Astrocyte (in vitro differentiated cells and primary cell): ENCODE measurements around the gene DCLK1. TPM values are rescaled to one million over a fixed set of nuclear protein-coding genes. Genes with fewer than 3 reads are reported as not detected.

ENCODE experiments used
- DNase-seq: peaks from one replicate; pipeline ENCODE4 v3.0.0-alpha.2; 2010; ENCODE audit warnings: low read depth
- FAIRE-seq: peaks from 2 replicates; lab custom pipeline; 2011; peaks lifted over from hg19 to GRCh38; lab: Jason Lieb, UNC
- H2AFZ ChIP-seq: 2 replicates; pipeline ENCODE4 v1.6.0; 2012; ENCODE audit warnings: low read depth, low read length, inconsistent platforms
- H3K27ac ChIP-seq: 2 replicates; pipeline ENCODE4 v1.5.1; 2011; ENCODE audit warnings: low read depth, low read length, inconsistent platforms
- H3K27me3 ChIP-seq: 2 replicates; pipeline ENCODE4 v1.6.0; 2011; ENCODE audit warnings: low read length, inconsistent platforms; ENCODE audit not compliant: insufficient read depth
- H3K36me3 ChIP-seq: 2 replicates; pipeline ENCODE4 v1.5.1; 2011; ENCODE audit warnings: low read length, inconsistent platforms; ENCODE audit not compliant: insufficient read depth
- H3K4me1 ChIP-seq: 2 replicates; pipeline ENCODE4 v1.5.1; 2011; ENCODE audit warnings: low read length, inconsistent platforms; ENCODE audit not compliant: insufficient read depth
- H3K4me2 ChIP-seq: 2 replicates; pipeline ENCODE4 v1.6.0; 2012; ENCODE audit warnings: low read length, inconsistent platforms
- H3K4me3 ChIP-seq: 2 replicates; pipeline ENCODE4 v1.5.1; 2011; ENCODE audit warnings: low read depth, mild to moderate bottlenecking, low read length, inconsistent platforms; ENCODE audit not compliant: insufficient read depth
- H3K79me2 ChIP-seq: 2 replicates; pipeline ENCODE4 v1.6.0; 2012; ENCODE audit warnings: mild to moderate bottlenecking, low read length, inconsistent platforms; ENCODE audit not compliant: insufficient read depth
- H3K9ac ChIP-seq: 2 replicates; pipeline ENCODE4 v1.6.0; 2012; ENCODE audit warnings: mild to moderate bottlenecking, low read length, inconsistent platforms
- H3K9me3 ChIP-seq: 2 replicates; pipeline ENCODE4 v1.5.1; 2012; ENCODE audit warnings: low read depth, mild to moderate bottlenecking, low read length, inconsistent platforms; ENCODE audit not compliant: insufficient read depth
- H4K20me1 ChIP-seq: 2 replicates; pipeline ENCODE4 v1.6.0; 2012; ENCODE audit warnings: low read length, inconsistent platforms; ENCODE audit not compliant: insufficient read depth
- H3K27ac Mint-ChIP-seq: one replicate; pipeline ENCODE4 v1.8.0; 2021; ENCODE audit warnings: mild to moderate bottlenecking, mixed read lengths; ENCODE audit not compliant: unreplicated experiment
- H3K27me3 Mint-ChIP-seq: one replicate; pipeline ENCODE4 v1.8.0; 2021; ENCODE audit warnings: low read depth, mixed read lengths; ENCODE audit not compliant: unreplicated experiment
- H3K36me3 Mint-ChIP-seq: one replicate; pipeline ENCODE4 v1.8.0; 2021; ENCODE audit warnings: low read depth, mixed read lengths; ENCODE audit not compliant: unreplicated experiment
- H3K4me1 Mint-ChIP-seq: one replicate; pipeline ENCODE4 v1.8.0; 2021; ENCODE audit warnings: low read depth, mixed read lengths; ENCODE audit not compliant: unreplicated experiment
- H3K4me3 Mint-ChIP-seq: one replicate; pipeline ENCODE4 v1.8.0; 2021; ENCODE audit warnings: mild to moderate bottlenecking, moderate library complexity, mixed read lengths; ENCODE audit not compliant: unreplicated experiment
- H3K9me3 Mint-ChIP-seq: one replicate; pipeline ENCODE4 v1.8.0; 2021; ENCODE audit warnings: mild to moderate bottlenecking, mixed read lengths; ENCODE audit not compliant: unreplicated experiment
- EZH2 ChIP-seq: IDR thresholded peaks from 2 replicates; pipeline ENCODE4 v1.6.1; 2012; ENCODE audit warnings: mild to moderate bottlenecking, low read length, inconsistent platforms; ENCODE audit not compliant: insufficient read depth
- total RNA-seq: library from RNA; stranded (reverse); gene quantifications from 2 replicates; pipeline ENCODE4 v1.2.1, GENCODE V29; 2021
- TF ChIP-seq, protein P1 (sequence below): IDR thresholded peaks from 2 replicates; pipeline ENCODE4 v1.5.1; 2011; ENCODE audit warnings: low read depth, mild to moderate bottlenecking, inconsistent platforms, low read length, moderate library complexity; ENCODE audit not compliant: insufficient read depth

The DCLK1 gene
- total RNA-seq, 1 donor from 2014 or later = 4.9 TPM

DNA sequence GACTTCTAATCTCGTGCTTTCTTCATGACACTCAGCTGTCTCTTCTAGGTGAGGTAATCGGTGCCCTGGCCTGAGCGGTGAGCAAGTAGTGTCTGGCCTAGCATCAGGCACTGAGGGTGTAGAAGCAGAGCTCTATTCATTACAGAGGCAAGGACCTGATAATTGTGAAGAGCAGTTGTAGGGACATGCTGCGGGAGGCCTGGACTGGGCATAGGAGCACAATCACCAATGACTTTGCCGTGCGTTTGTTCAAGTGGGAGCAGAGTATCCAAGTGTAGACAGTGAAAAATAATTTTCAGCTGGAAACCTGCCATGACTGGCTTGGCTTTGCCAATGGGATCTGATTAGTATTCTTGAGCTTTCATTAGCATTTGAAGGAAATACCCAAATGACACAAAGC is 32.1 kb upstream of the DCLK1 start:
- Histone ChIP-seq H3K4me1 (peaks cover 30% of the 10 kb centered on the region), H2AFZ (no peak overlapping the region), H3K36me3 (no peaks in the 10 kb centered on the region), H3K79me2 (no peaks in the 10 kb centered on the region), H3K4me2 (peak overlapping the region; percentile 67), H3K9me3 (no peaks in the 10 kb centered on the region), H3K27ac (peak overlapping the region; percentile 59), H4K20me1 (no peaks in the 10 kb centered on the region), H3K27me3 (peaks cover 15% of the 10 kb centered on the region), H3K4me3 (no peak overlapping the region), H3K9ac (peak overlapping the region; percentile 31)
- Mint-ChIP-seq H3K9me3 (no peaks in the 10 kb centered on the region), H3K27me3 (peaks cover 5% of the 10 kb centered on the region), H3K27ac (no peak overlapping the region), H3K4me1 (peaks cover 6% of the 10 kb centered on the region), H3K4me3 (no peak overlapping the region), H3K36me3 (no peaks in the 10 kb centered on the region)
- TF ChIP-seq, protein P1, sequence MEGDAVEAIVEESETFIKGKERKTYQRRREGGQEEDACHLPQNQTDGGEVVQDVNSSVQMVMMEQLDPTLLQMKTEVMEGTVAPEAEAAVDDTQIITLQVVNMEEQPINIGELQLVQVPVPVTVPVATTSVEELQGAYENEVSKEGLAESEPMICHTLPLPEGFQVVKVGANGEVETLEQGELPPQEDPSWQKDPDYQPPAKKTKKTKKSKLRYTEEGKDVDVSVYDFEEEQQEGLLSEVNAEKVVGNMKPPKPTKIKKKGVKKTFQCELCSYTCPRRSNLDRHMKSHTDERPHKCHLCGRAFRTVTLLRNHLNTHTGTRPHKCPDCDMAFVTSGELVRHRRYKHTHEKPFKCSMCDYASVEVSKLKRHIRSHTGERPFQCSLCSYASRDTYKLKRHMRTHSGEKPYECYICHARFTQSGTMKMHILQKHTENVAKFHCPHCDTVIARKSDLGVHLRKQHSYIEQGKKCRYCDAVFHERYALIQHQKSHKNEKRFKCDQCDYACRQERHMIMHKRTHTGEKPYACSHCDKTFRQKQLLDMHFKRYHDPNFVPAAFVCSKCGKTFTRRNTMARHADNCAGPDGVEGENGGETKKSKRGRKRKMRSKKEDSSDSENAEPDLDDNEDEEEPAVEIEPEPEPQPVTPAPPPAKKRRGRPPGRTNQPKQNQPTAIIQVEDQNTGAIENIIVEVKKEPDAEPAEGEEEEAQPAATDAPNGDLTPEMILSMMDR = no peak
- TF ChIP-seq EZH2 = no peak
- no peak for FAIRE-seq
- peak; percentile 22 for DNase-seq

DNA sequence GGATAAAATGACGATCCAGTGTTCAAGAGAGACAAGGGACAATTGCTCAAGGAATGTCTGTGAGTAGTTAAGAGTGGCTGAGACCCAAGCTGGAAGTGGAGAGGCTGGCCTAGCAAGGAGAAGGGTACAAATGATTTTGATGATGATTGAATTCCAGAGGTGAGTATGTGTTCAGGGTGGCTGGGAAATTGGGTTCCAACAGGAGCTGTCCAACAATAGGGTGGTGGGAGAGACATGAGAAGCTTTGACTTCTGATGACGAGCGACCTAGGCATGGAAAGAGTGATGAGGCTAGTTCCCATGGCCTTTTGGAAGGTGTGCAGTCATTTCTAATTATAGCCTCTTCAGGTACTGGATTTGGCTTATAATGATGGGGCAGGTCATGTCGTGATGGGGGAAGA is 29.1 kb upstream of the DCLK1 start:
- Mint-ChIP-seq H3K9me3 (no peaks in the 10 kb centered on the region), H3K36me3 (no peaks in the 10 kb centered on the region), H3K4me3 (no peak overlapping the region), H3K27me3 (peaks cover 7% of the 10 kb centered on the region), H3K27ac (no peak overlapping the region), H3K4me1 (peaks cover 9% of the 10 kb centered on the region)
- Histone ChIP-seq H3K79me2 (no peaks in the 10 kb centered on the region), H2AFZ (no peak overlapping the region), H3K9me3 (no peaks in the 10 kb centered on the region), H4K20me1 (no peaks in the 10 kb centered on the region), H3K9ac (no peak overlapping the region), H3K4me2 (no peak overlapping the region), H3K4me3 (no peak overlapping the region), H3K4me1 (peaks cover 36% of the 10 kb centered on the region), H3K27ac (no peak overlapping the region), H3K36me3 (no peaks in the 10 kb centered on the region), H3K27me3 (peaks cover 15% of the 10 kb centered on the region)
- TF ChIP-seq, protein P1 = no peak
- TF ChIP-seq EZH2 = no peak
- FAIRE-seq (no peak), DNase-seq (no peak)

DNA sequence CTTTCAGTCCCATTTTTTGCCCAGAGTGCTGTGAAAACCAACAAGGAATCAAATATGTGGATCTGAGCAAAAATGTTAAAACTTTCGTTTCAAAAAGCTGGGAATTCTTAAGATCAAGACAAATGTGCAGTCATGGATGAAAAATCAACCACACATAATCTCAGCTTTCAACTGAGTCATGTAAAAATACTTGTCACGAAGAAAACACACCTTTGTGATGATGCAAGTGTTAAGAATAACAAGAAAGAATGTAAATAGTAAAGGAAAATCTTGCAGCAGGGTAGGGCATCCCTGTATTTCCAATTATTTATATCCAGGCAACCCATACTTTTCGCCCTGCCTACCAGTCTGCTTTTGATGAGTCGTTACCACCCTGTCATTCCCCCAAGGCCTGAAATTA is 27.4 kb upstream of the DCLK1 start:
- H3K36me3 ChIP-seq = no peaks in the 10 kb centered on the region
- H3K4me1 ChIP-seq = peaks cover 29% of the 10 kb centered on the region
- Mint-ChIP-seq H3K27ac (no peak overlapping the region), H3K9me3 (no peaks in the 10 kb centered on the region), H3K27me3 (peaks cover 14% of the 10 kb centered on the region), H3K4me1 (peaks cover 4% of the 10 kb centered on the region), H3K36me3 (no peaks in the 10 kb centered on the region), H3K4me3 (no peak overlapping the region)
- H2AFZ ChIP-seq = no peak overlapping the region
- H3K9me3 ChIP-seq = no peaks in the 10 kb centered on the region
- no peak for FAIRE-seq
- H3K4me2 ChIP-seq = peak overlapping the region; percentile 54
- no peak overlapping the region for H3K4me3 ChIP-seq
- DNase-seq = peak; percentile 74
- H3K27ac ChIP-seq = peak overlapping the region; percentile 49
- TF ChIP-seq, protein P1 = no peak
- no peak for TF ChIP-seq EZH2
- H3K9ac ChIP-seq = no peak overlapping the region
- peaks cover 19% of the 10 kb centered on the region for H3K27me3 ChIP-seq
- H3K79me2 ChIP-seq = no peaks in the 10 kb centered on the region
- no peaks in the 10 kb centered on the region for H4K20me1 ChIP-seq
